ENCODE results near the gene CDC25A.

- peak; percentile 90 for TF ChIP-seq CTCF (IDR thresholded peaks at IDR 0.05)
- TF ChIP-seq EZH2 (IDR thresholded peaks at IDR 0.05): no peak
Measured at GRCh38 chr3:48194446-48195071, 6.3 kb upstream of the CDC25A start.

All from neural progenitor cell (in vitro differentiated cells).